ENCODE measurements around the gene GAS2L2.
"Not testable (repeated sequence)": the region's sequence is repeated elsewhere in the genome, so short reads cannot be mapped to it uniquely, and the experiment has no call there.

Gene GAS2L2

GRCh38 chr17:35752471-35752870 is 568 bp downstream of the GAS2L2 start:
- H3K9ac ChIP-seq (ENCODE audit: insufficient read length): no peak overlapping the region
- H3K4me3 ChIP-seq: no peak overlapping the region
- TF ChIP-seq FOXP2 (optimal IDR thresholded peaks at IDR 0.05; ENCODE audit: control extremely low read depth, extremely low read length, insufficient read depth) (no peak), POLR2AphosphoS5 (IDR thresholded peaks at IDR 0.05; ENCODE audit: borderline replicate concordance, low read depth, low read length) (no peak), EZH2 (IDR thresholded peaks at IDR 0.05) (no peak)
- no peaks in the 10 kb centered on the region for H3K36me3 ChIP-seq (ENCODE audit: insufficient read depth, low read length)
- no peak overlapping the region for H3K27ac ChIP-seq
- no peak for DNase-seq (ENCODE audit: low read depth, low spot score)
- H3K9me3 ChIP-seq (ENCODE audit: low read depth, low read length): no peaks in the 10 kb centered on the region

- H3K36me3 ChIP-seq (ENCODE audit: insufficient read depth, low read length): not testable (repeated sequence)
Measured at GRCh38 chr17:35751541-35751940, 1.5 kb downstream of the GAS2L2 start.

GRCh38 chr17:35750526-35751395 is 2.3 kb downstream of the GAS2L2 start:
- H3K9ac ChIP-seq (ENCODE audit: insufficient read length): no peak overlapping the region
- no peak overlapping the region for H3K27ac ChIP-seq
- H3K9me3 ChIP-seq (ENCODE audit: low read depth, low read length): no peaks in the 10 kb centered on the region
- H3K36me3 ChIP-seq (ENCODE audit: insufficient read depth, low read length): no peaks in the 10 kb centered on the region
- H3K4me3 ChIP-seq: no peak overlapping the region
- no peak for DNase-seq (ENCODE audit: low read depth, low spot score)
- TF ChIP-seq POLR2AphosphoS5 (IDR thresholded peaks at IDR 0.05; ENCODE audit: borderline replicate concordance, low read depth, low read length) (no peak), EZH2 (IDR thresholded peaks at IDR 0.05) (no peak), FOXP2 (optimal IDR thresholded peaks at IDR 0.05; ENCODE audit: control extremely low read depth, extremely low read length, insufficient read depth) (no peak)

More at GRCh38 chr17:35751541-35751940, 1.5 kb downstream of the GAS2L2 start:
- not testable (repeated sequence) for H3K9me3 ChIP-seq (ENCODE audit: low read depth, low read length); H3K4me3 ChIP-seq; DNase-seq (ENCODE audit: low read depth, low spot score); H3K9ac ChIP-seq (ENCODE audit: insufficient read length); H3K27ac ChIP-seq

GRCh38 chr17:35749560-35750412 is 3.3 kb downstream of the GAS2L2 start:
- Histone ChIP-seq H3K9me3 (ENCODE audit: low read depth, low read length) (no peaks in the 10 kb centered on the region), H3K9ac (ENCODE audit: insufficient read length) (no peak overlapping the region), H3K36me3 (ENCODE audit: insufficient read depth, low read length) (no peaks in the 10 kb centered on the region), H3K4me3 (0 out of 2 replicates have a peak overlapping the region, but pooled peaks have one; percentile 12), H3K27ac (no peak overlapping the region)
- TF ChIP-seq POLR2AphosphoS5 (IDR thresholded peaks at IDR 0.05; ENCODE audit: borderline replicate concordance, low read depth, low read length): no peak
- TF ChIP-seq EZH2 (IDR thresholded peaks at IDR 0.05): no peak
- no peak for TF ChIP-seq FOXP2 (optimal IDR thresholded peaks at IDR 0.05; ENCODE audit: control extremely low read depth, extremely low read length, insufficient read depth)
- DNase-seq (ENCODE audit: low read depth, low spot score): no peak

GRCh38 chr17:35748979-35749378 is 4.1 kb downstream of the GAS2L2 start:
- Histone ChIP-seq H3K27ac (no peak overlapping the region), H3K9ac (ENCODE audit: insufficient read length) (no peak overlapping the region), H3K36me3 (ENCODE audit: insufficient read depth, low read length) (no peaks in the 10 kb centered on the region), H3K9me3 (ENCODE audit: low read depth, low read length) (no peaks in the 10 kb centered on the region), H3K4me3 (no peak overlapping the region)
- DNase-seq (ENCODE audit: low read depth, low spot score): no peak
- TF ChIP-seq EZH2 (IDR thresholded peaks at IDR 0.05) (no peak), POLR2AphosphoS5 (IDR thresholded peaks at IDR 0.05; ENCODE audit: borderline replicate concordance, low read depth, low read length) (no peak), FOXP2 (optimal IDR thresholded peaks at IDR 0.05; ENCODE audit: control extremely low read depth, extremely low read length, insufficient read depth) (no peak)

GRCh38 chr17:35748341-35748841 is 4.6 kb downstream of the GAS2L2 start:
- TF ChIP-seq POLR2AphosphoS5 (IDR thresholded peaks at IDR 0.05; ENCODE audit: borderline replicate concordance, low read depth, low read length): no peak
- TF ChIP-seq FOXP2 (optimal IDR thresholded peaks at IDR 0.05; ENCODE audit: control extremely low read depth, extremely low read length, insufficient read depth): no peak
- TF ChIP-seq EZH2 (IDR thresholded peaks at IDR 0.05): no peak

GRCh38 chr17:35747540-35748017 is 5.5 kb downstream of the GAS2L2 start:
- Histone ChIP-seq H3K27ac (no peak overlapping the region), H3K9ac (ENCODE audit: insufficient read length) (no peak overlapping the region)

More at GRCh38 chr17:35748341-35748841, 4.6 kb downstream of the GAS2L2 start:
- Histone ChIP-seq H3K4me3 (no peak overlapping the region), H3K27ac (no peak overlapping the region), H3K9me3 (ENCODE audit: low read depth, low read length) (no peaks in the 10 kb centered on the region), H3K9ac (ENCODE audit: insufficient read length) (no peak overlapping the region), H3K36me3 (ENCODE audit: insufficient read depth, low read length) (no peaks in the 10 kb centered on the region)
- DNase-seq (ENCODE audit: low read depth, low spot score): no peak

GRCh38 chr17:35745749-35746320 is 7.2 kb downstream of the GAS2L2 start:
- Histone ChIP-seq H3K9me3 (ENCODE audit: low read depth, low read length) (no peaks in the 10 kb centered on the region), H3K4me3 (no peak overlapping the region), H3K27ac (no peak overlapping the region), H3K9ac (ENCODE audit: insufficient read length) (no peak overlapping the region), H3K36me3 (ENCODE audit: insufficient read depth, low read length) (no peaks in the 10 kb centered on the region)
- DNase-seq (ENCODE audit: low read depth, low spot score): no peak
- no peak for TF ChIP-seq FOXP2 (optimal IDR thresholded peaks at IDR 0.05; ENCODE audit: control extremely low read depth, extremely low read length, insufficient read depth)
- no peak for TF ChIP-seq POLR2AphosphoS5 (IDR thresholded peaks at IDR 0.05; ENCODE audit: borderline replicate concordance, low read depth, low read length)
- no peak for TF ChIP-seq EZH2 (IDR thresholded peaks at IDR 0.05)

More at GRCh38 chr17:35747540-35748017, 5.5 kb downstream of the GAS2L2 start:
- Histone ChIP-seq H3K9me3 (ENCODE audit: low read depth, low read length) (no peaks in the 10 kb centered on the region), H3K4me3 (no peak overlapping the region), H3K36me3 (ENCODE audit: insufficient read depth, low read length) (no peaks in the 10 kb centered on the region)
- TF ChIP-seq FOXP2 (optimal IDR thresholded peaks at IDR 0.05; ENCODE audit: control extremely low read depth, extremely low read length, insufficient read depth) (peak; percentile 47), POLR2AphosphoS5 (IDR thresholded peaks at IDR 0.05; ENCODE audit: borderline replicate concordance, low read depth, low read length) (no peak)
- peak; percentile 51 for DNase-seq (ENCODE audit: low read depth, low spot score)

All from SK-N-MC (cell line).